Mesodermal cell (in vitro differentiated cells): ENCODE data around the gene TPGS1.
A peak's percentile ranks its signal among the peaks of the same experiment; 100 is the strongest.

Experiments used
- H3K27ac ChIP-seq: 2 replicates; pipeline ENCODE4 v1.7.0; 2013; ENCODE audit warnings: mild to moderate bottlenecking, low read depth, low read length, moderate library complexity; ENCODE audit not compliant: severe bottlenecking
- H3K36me3 ChIP-seq: 2 replicates; pipeline ENCODE4 v1.7.1; 2013; ENCODE audit warnings: mild to moderate bottlenecking, low read length, moderate library complexity; ENCODE audit not compliant: control insufficient read depth, insufficient read depth
- H3K4me1 ChIP-seq: one replicate; pipeline ENCODE4 v1.7.1; 2013; ENCODE audit warnings: mild to moderate bottlenecking, low read length; ENCODE audit not compliant: insufficient read depth, control insufficient read depth, poor library complexity, severe bottlenecking
- H3K4me3 ChIP-seq: 2 replicates; pipeline ENCODE4 v1.7.0; 2013; ENCODE audit warnings: low read length, control low read depth, mild to moderate bottlenecking; ENCODE audit not compliant: insufficient read depth, poor library complexity, severe bottlenecking; ENCODE audit errors: extremely low read depth
- H3K9me3 ChIP-seq: 2 replicates; pipeline ENCODE4 v1.7.1; 2013; ENCODE audit warnings: mild to moderate bottlenecking, low read length, moderate library complexity; ENCODE audit not compliant: control insufficient read depth
- WGBS, 2 experiments: methylation state at CpG; one replicate each; pipeline ENCODE4 v1.1.5; 2013; ENCODE audit warnings: missing lambda C conversion rate in 2 of 2; ENCODE audit not compliant: insufficient coverage in 2 of 2; 5-methylcytosine and 5-hydroxymethylcytosine counted together

TPGS1 gene

DNA sequence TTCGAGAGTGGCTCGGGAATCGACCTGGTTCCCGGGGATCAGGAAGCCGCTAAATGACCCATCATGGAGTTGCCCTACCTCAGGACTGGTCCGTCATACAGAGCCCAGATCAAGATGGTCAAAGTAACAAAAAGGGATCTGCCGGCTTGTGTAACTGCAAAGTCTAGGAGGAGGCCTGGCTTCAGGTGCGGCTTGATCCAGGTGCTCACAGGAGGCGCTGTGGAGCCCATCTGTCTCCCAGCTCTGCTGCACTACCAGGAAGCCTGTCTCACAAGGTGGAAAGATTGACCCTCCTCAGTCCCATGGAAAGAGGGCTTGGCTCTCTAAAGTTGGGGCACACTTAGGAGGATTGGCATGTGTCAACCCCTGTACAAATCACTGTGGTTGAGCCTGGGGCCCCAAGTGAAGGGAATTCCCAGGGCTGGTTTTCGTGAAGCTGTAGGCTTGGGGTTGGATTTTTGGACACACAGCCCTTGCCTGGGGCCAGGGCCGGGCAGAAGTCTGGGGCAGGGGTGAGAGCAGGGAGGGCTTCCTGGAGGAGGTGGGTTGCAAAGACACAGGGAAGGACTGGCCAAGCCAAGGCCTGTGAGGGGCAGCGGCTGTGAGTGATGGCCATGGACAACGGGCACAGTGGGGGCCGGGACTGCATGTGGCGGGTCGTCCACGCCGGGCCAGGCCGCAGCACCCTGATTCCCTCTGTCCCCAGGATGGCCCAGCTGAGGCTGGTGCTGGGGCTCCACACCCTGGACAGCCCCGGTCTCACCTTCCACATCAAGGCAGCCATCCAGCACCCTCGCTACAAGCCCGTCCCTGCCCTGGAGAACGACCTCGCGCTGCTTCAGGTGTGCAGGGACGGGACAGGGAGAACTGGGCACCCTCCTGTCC is 40.8 kb downstream of the TPGS1 start:
- Histone ChIP-seq H3K36me3 (peaks cover 3% of the 10 kb centered on the region), H3K27ac (no peak overlapping the region), H3K4me1 (no peaks in the 10 kb centered on the region), H3K9me3 (no peaks in the 10 kb centered on the region), H3K4me3 (no peak overlapping the region)
- WGBS, 2 experiments, result 93 to 95% methylated on average over 19 to 22 of the region's 26 CpGs

DNA sequence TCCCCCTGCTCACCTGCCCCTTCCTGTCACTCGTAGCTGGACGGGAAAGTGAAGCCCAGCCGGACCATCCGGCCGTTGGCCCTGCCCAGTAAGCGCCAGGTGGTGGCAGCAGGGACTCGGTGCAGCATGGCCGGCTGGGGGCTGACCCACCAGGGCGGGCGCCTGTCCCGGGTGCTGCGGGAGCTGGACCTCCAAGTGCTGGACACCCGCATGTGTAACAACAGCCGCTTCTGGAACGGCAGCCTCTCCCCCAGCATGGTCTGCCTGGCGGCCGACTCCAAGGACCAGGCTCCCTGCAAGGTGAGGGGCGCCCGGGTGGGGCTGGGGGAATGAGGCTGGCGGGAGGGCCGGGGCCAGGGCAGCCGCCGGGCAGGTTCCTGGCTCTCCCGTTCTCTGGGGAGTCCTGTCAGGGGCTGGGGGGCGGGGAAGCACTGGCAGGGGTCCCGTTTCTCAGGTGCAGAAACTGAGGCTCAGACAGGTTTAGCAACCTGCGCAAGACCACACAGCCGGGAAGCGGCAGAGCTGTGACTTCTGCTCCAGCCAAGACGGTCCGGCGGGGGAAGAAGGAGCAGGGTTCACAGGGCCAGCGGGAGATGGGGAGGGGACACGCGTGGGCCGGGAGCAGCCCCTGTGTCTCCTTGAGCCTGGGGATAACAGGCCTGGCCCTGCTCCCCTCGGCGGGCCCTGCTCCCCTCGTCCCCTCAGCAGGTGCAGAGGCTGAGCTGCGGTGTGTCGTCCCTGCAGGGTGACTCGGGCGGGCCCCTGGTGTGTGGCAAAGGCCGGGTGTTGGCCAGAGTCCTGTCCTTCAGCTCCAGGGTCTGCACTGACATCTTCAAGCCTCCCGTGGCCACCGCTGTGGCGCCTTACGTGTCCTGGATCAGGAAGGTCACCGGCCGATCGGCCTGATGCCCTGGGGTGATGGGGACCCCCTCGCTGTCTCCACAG is 41.9 kb downstream of the TPGS1 start:
- Histone ChIP-seq H3K36me3 (no peaks in the 10 kb centered on the region), H3K4me1 (no peaks in the 10 kb centered on the region), H3K4me3 (no peak overlapping the region), H3K27ac (no peak overlapping the region), H3K9me3 (no peaks in the 10 kb centered on the region)
- WGBS, 2 experiments, result 87 to 92% methylated on average over 34 to 49 of the region's 52 CpGs

DNA sequence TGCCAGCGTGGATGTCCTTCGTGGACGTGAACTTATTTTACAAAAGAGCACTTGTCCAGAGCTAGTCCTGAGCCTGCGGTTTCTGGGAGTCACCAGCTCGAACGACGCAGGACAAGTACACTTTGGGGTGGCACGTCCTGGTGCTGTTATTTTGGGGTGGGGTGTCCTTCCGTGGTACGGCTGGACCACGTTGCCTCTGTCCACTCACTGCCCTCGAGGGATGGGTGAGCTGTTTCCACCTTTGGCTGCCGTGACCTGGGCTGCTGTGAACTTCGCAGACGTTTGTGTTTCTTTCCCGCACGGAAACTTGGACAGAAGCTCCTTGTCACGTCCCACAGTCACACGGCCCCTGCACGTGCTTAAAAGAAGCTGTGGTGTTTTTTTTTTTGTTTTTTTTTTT is 47.5 kb downstream of the TPGS1 start:
- H3K27ac ChIP-seq, result no peak overlapping the region
- H3K36me3 ChIP-seq, result no peaks in the 10 kb centered on the region
- H3K4me3 ChIP-seq, result no peak overlapping the region
- peaks cover 6% of the 10 kb centered on the region for H3K4me1 ChIP-seq
- 93 to 97% methylated on average over 8 to 19 of the region's 20 CpGs for whole genome bisulfite sequencing, 2 experiments
- no peaks in the 10 kb centered on the region for H3K9me3 ChIP-seq

DNA sequence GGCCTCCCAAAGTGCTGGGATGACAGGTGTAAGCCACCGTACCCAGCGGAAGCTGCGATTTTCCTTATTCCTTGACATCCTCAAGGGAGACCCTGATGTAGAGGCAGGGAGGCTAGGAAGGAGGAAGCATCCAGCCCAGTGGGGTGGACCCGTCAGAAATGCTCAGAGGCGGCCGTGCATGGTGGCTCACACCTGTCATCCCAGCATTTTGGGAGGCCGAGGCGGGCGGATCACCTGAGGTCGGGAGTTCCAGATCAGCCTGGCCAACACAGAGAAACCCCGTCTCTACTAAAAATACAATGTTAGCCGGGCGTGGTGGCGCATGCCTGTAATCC is 48.1 kb downstream of the TPGS1 start:
- Histone ChIP-seq H3K4me3 (no peak overlapping the region), H3K4me1 (peaks cover 6% of the 10 kb centered on the region), H3K9me3 (no peaks in the 10 kb centered on the region), H3K36me3 (no peaks in the 10 kb centered on the region), H3K27ac (no peak overlapping the region)
- WGBS, 2 experiments, result 93% methylated on average over 7 to 11 of the region's 14 CpGs

DNA sequence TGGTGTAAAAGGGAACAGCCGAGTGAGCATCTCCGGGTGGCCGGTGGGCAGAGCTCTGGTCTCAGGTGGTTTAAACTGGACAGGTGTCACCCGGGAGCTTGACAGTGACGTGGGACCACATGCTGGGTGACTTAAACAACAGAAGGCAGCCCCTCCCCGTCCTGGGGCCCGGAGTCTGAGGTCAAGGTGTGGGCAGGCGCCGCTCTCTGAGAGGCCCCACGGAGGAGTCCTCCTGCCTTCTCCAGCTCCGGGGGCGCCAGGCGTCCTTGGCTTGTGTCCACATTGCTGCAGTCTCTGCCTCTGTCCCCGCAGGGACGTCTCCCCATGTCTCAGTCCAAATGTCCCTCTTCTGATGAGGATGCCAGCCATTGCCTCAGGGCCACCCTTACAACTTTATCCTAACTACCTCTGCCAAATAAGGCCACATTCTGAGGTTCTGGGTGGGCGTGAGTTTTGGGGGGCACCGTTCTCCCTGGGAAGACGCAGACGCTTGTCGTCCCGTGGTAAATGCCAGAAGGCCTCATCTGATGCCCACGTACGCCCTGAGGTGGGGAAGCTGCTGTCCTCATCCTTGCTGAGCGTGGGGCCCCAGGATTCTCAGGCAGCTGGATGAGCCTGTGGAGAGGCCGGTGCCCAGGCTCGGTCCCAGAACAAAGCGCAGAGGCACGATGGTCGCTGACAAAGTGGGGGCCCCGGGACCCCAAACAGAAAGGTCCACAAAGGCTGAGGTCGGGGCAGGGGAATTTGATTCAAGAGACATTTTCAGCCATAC is 49.5 kb downstream of the TPGS1 start:
- Histone ChIP-seq H3K4me1 (peaks cover 6% of the 10 kb centered on the region), H3K4me3 (no peak overlapping the region), H3K27ac (no peak overlapping the region), H3K9me3 (no peaks in the 10 kb centered on the region), H3K36me3 (no peaks in the 10 kb centered on the region)
- 92 to 96% methylated on average over 30 to 31 of the region's 31 CpGs for WGBS, 2 experiments

DNA sequence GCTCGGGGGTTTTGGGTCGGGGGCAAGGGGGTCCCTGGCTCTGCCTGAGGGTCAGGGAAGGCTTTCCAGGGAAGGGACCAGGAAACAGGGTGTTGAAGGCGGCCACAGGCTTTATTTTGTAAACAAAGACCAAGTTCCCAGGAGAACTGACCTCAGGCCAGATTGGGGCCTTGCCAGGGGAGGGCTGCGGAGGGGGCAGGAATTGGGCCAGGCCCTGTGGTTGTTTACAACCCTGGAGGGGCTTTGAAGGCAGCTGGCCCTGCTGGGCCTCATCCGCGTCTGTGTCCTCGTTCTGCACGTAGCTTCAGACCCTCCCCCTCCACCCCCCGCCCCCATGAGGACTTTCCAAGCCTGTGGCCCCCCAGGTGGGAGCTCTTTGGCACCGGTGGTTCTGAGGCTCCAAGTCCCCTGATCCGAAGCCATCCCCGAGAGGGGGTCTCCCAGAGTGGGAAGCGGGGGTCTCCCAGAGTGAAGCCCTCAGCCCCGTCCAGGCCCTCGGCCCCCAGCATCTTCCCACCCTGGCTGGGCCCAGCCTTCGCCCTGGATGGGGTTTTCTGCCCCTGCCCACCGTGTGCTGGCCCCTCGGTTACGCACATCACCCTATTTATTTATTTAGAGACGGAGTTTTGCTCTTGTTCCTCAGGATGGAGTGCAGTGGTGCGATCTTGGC is 51.6 kb downstream of the TPGS1 start:
- Histone ChIP-seq H3K4me3 (no peak overlapping the region), H3K27ac (peak overlapping the region; percentile 57), H3K36me3 (no peaks in the 10 kb centered on the region), H3K9me3 (no peaks in the 10 kb centered on the region), H3K4me1 (peaks cover 6% of the 10 kb centered on the region)
- WGBS, 2 experiments, result 81 to 84% methylated on average over 13 to 14 of the region's 21 CpGs

DNA sequence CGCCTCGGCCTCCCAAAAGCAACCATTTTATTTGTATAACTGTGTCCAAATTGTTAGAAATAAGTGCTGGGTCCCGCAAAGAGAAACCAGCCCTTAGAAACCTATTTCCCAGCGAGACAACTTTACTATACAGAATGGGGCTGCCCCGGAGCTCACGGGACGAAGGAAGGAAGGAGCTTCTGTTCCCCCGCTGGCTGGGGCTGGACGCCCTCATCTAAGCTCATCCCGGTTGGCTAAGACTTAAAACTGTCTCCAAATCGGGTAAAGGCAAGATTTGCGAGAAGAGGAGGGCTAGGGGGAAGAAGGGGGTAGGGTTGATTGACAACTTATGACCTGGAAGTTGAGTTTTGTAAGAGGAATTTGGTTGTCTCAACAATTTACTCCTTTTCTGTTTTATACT is 52.8 kb downstream of the TPGS1 start:
- 85 to 86% methylated on average over 7 to 11 of the region's 12 CpGs for WGBS, 2 experiments
- no peaks in the 10 kb centered on the region for H3K9me3 ChIP-seq
- H3K4me3 ChIP-seq, result no peak overlapping the region
- H3K36me3 ChIP-seq, result no peaks in the 10 kb centered on the region
- peaks cover 6% of the 10 kb centered on the region for H3K4me1 ChIP-seq
- no peak overlapping the region for H3K27ac ChIP-seq

DNA sequence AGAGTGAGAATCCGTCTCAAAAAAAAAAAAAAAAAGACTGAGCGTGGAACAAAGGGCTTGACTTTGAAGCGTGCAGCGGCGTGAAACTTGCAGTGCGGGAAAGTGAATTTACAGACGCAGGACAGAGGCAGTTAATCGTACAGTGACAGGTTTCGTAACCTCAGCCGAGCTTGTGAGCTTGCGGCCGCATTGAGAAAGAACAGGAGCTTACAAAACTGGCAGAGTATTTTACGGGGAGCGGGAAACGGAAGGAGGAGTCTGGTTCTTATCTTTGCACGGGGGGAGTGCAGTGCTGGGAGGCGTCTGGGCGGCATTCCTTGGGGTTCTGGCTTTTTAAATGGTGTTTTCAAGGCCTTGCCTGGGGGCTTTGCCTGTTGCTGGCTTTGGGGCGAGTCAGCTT is 59.1 kb downstream of the TPGS1 start:
- Histone ChIP-seq H3K9me3 (no peaks in the 10 kb centered on the region), H3K36me3 (no peaks in the 10 kb centered on the region), H3K4me3 (no peak overlapping the region), H3K27ac (peak overlapping the region; percentile 78), H3K4me1 (peaks cover 3% of the 10 kb centered on the region)
- WGBS, 2 experiments, result 86 to 89% methylated on average over 16 to 17 of the region's 19 CpGs

DNA sequence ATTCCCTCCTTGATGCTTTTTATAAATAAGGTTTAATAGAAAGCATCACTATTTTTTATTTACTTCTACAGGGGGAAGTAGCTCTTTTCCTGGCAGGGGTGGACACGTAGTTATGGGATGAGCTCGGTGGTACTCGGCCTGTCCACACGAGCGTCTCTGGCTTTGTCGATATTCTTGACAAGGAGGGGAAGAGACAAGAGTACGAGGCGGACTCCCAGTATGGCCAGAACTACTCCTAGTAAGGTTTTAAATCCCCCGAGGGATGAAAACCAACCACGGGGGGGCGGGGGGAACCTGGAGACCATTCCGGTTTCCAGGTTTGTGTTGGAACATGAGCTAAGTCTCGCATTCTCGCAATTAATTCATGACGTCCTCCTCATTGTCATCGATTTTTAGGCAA is 59.5 kb downstream of the TPGS1 start:
- H3K27ac ChIP-seq, result peak overlapping the region; percentile 78
- 86 to 91% methylated on average over 7 to 14 of the region's 16 CpGs for WGBS, 2 experiments

More for the DNA sequence above, 59.5 kb downstream of the TPGS1 start:
- Histone ChIP-seq H3K4me3 (no peak overlapping the region), H3K36me3 (no peaks in the 10 kb centered on the region), H3K9me3 (no peaks in the 10 kb centered on the region), H3K4me1 (peaks cover 3% of the 10 kb centered on the region)
